CD4-positive, alpha-beta T cell treated with Interleukin-12 subunit alpha and Interleukin-12 subunit beta, for 1 hour (primary cell): ENCODE results near the gene GCN1.

Experiments
- DNase-seq: peaks from one replicate; pipeline ENCODE4 v3.0.0-alpha.2; 2020

The GCN1 gene

GRCh38 chr12:120090206-120090605 lies 104.3 kb downstream of the GCN1 start:
- no peak for DNase-seq

- DNase-seq: no peak
Observed at GRCh38 chr12:120089796-120090195, 104.7 kb downstream of the GCN1 start.

- no peak for DNase-seq
Observed at GRCh38 chr12:120089105-120089504, 105.4 kb downstream of the GCN1 start.

GRCh38 chr12:120086801-120087621 lies 107.5 kb downstream of the GCN1 start:
- peak; percentile 100 for DNase-seq

GRCh38 chr12:120085920-120086645 lies 108.4 kb downstream of the GCN1 start:
- no peak for DNase-seq

- DNase-seq: no peak
Observed at GRCh38 chr12:120081641-120082040, 112.9 kb downstream of the GCN1 start.

- DNase-seq: no peak
Observed at GRCh38 chr12:120079411-120080400, 114.8 kb downstream of the GCN1 start.

GRCh38 chr12:120078868-120079267 lies 115.6 kb downstream of the GCN1 start:
- DNase-seq: peak; percentile 24

- no peak for DNase-seq
Observed at GRCh38 chr12:120077260-120077659, 117.3 kb downstream of the GCN1 start.
